HG03060 (cell line): ENCODE measurements around the gene SMIM13.

Source experiments
- ATAC-seq: cut with Tn5 transposase; IDR thresholded peaks from one replicate; pipeline ENCODE4 v1.9.1; 2021; ENCODE audit warnings: low read depth, moderate number of reproducible peaks; ENCODE audit not compliant: unreplicated experiment

Gene SMIM13

GRCh38 chr6:11120271-11121005 lies 26.8 kb downstream of the SMIM13 start:
- no peak for ATAC-seq

GRCh38 chr6:11121851-11122250 lies 28.2 kb downstream of the SMIM13 start:
- ATAC-seq: no peak

DNA sequence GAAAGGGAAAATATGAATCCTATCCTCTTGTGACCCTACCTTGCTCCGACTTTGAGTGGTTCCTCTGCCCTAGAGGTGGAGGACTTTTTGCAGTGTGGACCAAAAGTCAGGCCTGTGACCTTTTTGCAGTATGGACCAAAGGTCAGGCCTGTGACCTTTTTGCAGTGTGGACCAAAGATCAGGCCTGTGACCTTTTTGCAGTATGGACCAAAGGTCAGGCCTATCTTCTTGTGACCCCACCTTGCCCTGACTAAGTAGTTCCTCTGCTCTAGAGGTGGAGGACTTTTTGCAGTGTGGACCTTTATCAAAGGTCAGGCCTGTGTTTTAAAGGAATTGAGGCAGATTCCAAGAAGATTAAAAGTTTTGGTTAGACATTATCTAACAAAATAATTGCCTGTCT lies 28.7 kb downstream of the SMIM13 start:
- ATAC-seq: no peak

DNA sequence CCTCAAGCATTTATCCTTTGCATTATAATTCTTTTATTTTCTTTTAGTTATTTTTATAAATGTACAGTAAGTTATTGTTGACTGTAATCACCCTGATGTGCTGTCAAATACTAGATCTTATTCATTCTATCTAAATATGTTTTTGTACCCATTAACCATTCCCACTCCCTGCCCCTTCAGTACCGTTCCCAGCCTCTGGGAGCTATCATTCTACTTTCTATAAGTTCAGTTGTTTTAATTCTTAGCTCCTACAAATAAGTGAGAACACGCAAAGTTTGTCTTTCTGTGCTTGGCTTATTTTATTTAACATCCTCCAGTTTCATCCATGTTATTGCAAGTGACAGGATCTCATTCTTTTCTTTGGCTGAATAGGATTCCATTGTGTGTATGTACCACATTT lies 30.3 kb downstream of the SMIM13 start:
- no peak for ATAC-seq

- ATAC-seq: no peak
Measured at GRCh38 chr6:11126876-11127275, 33.2 kb downstream of the SMIM13 start.

GRCh38 chr6:11128608-11129007 lies 35.0 kb downstream of the SMIM13 start:
- ATAC-seq: no peak

- no peak for ATAC-seq
Measured at GRCh38 chr6:11129908-11130565, 36.4 kb downstream of the SMIM13 start.

GRCh38 chr6:11130605-11131004 lies 37.0 kb downstream of the SMIM13 start:
- ATAC-seq: no peak

- no peak for ATAC-seq
Measured at GRCh38 chr6:11132194-11132888, 38.7 kb downstream of the SMIM13 start.

GRCh38 chr6:11133281-11133680 lies 39.6 kb downstream of the SMIM13 start:
- ATAC-seq: no peak

DNA sequence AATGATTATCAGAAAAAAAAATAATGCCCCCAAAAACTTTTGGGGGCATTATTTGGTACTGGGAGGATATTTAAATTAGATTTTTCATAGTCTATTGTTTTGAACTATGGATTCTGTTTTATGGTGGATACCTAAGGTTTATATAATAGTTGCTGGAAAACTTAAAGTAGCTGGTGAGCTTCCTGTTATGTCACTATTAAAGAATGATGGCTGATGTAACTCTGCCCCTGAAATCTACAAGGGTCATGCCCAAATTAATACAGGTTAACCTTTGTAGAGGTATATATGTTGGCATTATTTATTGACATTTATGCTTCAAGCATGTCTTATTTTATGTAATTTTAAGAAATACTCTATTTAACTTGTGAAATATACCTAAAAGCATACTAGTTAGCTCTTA lies 43.2 kb downstream of the SMIM13 start:
- no peak for ATAC-seq

DNA sequence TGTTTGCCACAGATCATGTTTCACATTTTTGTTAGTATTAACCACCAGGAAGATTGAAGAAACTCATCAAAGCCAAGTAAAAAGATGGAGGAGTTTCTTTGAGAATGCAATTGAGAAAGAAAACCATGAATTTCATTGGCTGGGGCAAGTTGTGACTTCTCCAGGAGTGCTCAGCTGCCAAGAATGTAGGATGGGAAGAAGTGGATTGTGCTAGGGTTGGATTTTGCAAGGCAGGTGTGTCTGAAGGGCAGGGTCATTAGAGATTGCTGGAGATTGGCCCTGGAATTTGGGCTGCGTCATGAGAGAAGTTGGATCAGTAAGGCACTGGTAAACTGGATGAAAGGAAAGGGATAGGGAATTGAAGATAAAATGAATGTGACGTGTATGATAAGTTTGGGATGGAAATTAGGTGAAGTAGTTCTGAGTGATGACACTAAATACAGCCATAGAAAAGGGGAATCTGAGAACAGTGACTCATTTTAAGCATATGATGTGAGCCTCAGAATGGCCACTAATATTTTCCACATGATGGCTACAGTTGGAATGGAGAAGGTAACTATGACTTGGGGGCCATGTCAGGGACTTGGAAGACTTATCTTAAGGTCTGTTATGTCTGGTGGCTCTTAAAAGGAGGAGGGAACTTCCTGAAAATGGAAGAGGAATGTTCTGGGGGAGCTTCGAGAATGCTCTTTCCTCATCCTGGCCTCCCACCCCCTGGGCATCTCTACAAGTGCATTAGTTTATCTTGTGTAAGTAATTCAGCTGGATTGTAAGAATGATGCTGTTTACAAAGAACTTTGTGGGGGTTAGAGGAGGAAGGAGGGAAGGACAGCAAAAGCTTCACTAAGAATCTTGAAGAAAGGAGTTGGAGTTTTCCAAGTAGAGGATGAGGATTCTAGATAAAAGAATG lies 45.7 kb downstream of the SMIM13 start:
- ATAC-seq: no peak

DNA sequence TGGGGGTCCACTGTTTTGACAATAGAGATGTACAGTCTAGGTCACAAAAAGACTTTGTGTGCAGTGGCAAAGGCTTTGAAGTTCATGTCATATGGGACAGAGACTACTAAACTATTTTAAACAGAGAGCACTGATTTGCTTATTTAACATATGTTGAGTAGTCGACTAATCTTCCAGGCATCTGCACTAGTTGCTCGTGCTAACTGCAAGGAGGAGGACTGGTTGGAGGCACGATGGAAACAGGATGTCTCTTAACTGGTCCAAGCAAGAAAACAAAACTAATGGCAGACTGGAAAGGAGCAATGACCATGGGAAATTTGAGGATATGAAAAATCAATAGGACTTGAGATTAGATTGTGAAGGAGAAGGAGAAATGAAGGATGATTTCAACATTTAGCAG lies 46.4 kb downstream of the SMIM13 start:
- ATAC-seq: no peak

GRCh38 chr6:11141295-11141694 lies 47.7 kb downstream of the SMIM13 start:
- no peak for ATAC-seq

- no peak for ATAC-seq
Measured at GRCh38 chr6:11142296-11143027, 48.8 kb downstream of the SMIM13 start.

- no peak for ATAC-seq
Measured at GRCh38 chr6:11143394-11144371, 50.0 kb downstream of the SMIM13 start.

- ATAC-seq: no peak
Measured at GRCh38 chr6:11144393-11144851, 50.8 kb downstream of the SMIM13 start.

- no peak for ATAC-seq
Measured at GRCh38 chr6:11146117-11146826, 52.6 kb downstream of the SMIM13 start.
